Measurements from ENCODE around the gene EIF4ENIF1.

DNA sequence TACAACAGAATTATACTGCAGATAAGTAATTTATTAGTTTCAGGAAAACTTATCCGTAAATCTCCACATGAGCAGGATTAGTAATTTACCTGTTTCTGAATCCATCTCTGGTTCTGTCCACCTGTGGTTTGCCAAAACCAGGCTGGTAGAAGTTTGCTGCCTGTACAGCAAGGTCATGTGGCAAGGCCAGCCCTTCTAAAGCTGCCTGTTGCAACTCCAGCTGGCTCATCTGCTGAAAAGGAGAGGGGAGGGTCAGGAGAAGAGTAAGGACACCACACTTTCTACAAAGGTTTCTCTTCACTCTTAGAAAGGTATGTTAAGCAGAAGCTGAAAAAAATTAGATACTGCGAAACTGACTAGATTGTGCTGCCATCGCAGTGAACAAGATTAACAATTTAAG lies 42.3 kb downstream of the EIF4ENIF1 start:
- TF ChIP-seq, protein P1, sequence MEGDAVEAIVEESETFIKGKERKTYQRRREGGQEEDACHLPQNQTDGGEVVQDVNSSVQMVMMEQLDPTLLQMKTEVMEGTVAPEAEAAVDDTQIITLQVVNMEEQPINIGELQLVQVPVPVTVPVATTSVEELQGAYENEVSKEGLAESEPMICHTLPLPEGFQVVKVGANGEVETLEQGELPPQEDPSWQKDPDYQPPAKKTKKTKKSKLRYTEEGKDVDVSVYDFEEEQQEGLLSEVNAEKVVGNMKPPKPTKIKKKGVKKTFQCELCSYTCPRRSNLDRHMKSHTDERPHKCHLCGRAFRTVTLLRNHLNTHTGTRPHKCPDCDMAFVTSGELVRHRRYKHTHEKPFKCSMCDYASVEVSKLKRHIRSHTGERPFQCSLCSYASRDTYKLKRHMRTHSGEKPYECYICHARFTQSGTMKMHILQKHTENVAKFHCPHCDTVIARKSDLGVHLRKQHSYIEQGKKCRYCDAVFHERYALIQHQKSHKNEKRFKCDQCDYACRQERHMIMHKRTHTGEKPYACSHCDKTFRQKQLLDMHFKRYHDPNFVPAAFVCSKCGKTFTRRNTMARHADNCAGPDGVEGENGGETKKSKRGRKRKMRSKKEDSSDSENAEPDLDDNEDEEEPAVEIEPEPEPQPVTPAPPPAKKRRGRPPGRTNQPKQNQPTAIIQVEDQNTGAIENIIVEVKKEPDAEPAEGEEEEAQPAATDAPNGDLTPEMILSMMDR (IDR thresholded peaks at IDR 0.05), result no peak
- no peak for TF ChIP-seq POLR2A (IDR thresholded peaks at IDR 0.05)
